HCT116 (cell line): ENCODE measurements around the gene SARS2.

Source experiments
- POLR2A ChIP-seq: IDR thresholded peaks from 2 replicates; pipeline ENCODE4 v1.7.0; 2011; ENCODE audit warnings: borderline replicate concordance; ENCODE audit not compliant: insufficient read depth, insufficient read length; ENCODE audit errors: extremely low read depth
- SP1 ChIP-seq: IDR thresholded peaks from 2 replicates; pipeline ENCODE4 v1.6.1; 2012; ENCODE audit warnings: low read depth

DNA sequence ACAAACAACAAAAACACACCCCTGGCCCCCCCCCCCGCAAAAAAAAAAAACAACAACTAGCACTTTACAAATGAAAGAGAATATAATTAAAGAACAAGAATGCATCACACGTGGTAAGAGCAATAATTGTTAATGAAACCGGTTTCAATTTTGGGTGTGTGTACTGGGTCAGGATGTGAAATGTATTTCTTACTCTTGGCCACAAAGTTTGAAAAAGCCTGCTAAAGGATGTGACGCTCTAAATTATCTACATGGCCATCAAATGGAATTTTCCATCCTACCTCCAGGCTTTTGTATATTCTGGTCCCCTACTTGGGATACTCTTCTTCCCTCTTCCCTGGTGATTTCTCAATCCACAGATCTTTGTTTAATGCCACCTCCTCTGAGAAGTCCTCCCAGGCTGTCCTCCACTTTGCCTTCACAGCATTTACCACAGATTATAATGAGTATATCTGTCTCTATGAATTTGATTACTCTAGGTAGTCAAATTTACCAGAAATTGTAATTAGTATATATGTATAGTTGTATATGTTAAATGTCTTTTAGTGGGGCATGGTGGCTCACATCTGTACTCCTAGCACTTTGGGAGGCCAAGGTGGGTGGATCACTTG lies 2.1 kb downstream of the SARS2 start:
- TF ChIP-seq SP1 (no peak), POLR2A (no peak)
